Measurements from ENCODE around the gene MAP7D2. TPM values are rescaled to one million over a fixed set of nuclear protein-coding genes. Genes with fewer than 3 reads are reported as not detected.
A peak's percentile ranks its signal among the peaks of the same experiment; 100 is the strongest.

Gene MAP7D2
- total and polyA plus RNA-seq, 2 experiments from 2014 or later: 0.94 to 1.7 TPM

DNA sequence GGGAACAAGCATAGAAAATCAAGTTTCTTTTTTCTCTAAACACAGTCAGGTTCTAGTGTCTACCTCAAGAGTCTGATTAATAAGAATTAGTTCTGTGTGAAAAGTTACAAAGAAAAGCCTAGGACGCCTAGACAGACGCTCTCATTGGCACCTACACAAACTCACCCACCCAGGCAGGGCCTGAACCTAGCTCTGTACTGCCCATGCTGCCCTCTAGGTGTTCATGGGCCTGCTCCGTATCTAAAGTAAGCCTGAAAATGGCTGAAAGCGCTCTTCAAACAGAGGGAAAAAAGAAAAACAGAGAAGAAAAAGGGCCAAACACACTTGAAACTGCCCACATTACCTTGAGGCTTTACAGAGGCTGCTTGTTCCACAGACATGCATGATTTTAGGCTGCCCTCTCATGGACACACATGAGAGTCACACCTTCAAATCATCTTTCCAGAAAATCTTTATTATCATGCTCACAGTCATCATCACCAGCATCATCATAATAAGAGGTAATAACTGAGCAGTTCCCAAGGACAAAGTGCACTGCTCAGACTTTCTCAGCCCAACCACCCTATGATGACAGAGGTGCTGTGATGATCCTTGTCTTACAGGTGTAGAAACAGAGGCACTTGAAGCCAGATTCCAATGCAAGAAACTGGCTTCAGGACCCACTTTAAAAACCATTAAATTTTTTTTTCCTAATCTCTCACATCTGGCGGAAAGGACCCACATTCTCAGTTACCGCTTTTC, 49.6 kb downstream of the MAP7D2 start:
- DNase-seq (ENCODE audit: low spot score): peak; percentile 55
- no peak overlapping the region for H3K4me3 ChIP-seq
- no peaks in the 10 kb centered on the region for H3K4me1 ChIP-seq (ENCODE audit: insufficient read depth)
- H3K4me2 ChIP-seq: no peak overlapping the region
- H3K9me3 ChIP-seq (ENCODE audit: low read depth): no peaks in the 10 kb centered on the region
- H3K79me2 ChIP-seq: no peaks in the 10 kb centered on the region
- no peaks in the 10 kb centered on the region for H3K36me3 ChIP-seq (replicated peaks; ENCODE audit: insufficient read depth, low read depth)
- H3K9me2 ChIP-seq (replicated peaks; ENCODE audit: insufficient read depth): no peaks in the 10 kb centered on the region
- WGBS (ENCODE audit: low lambda C conversion rate, missing lambda C conversion rate): 57% methylated on average over 6 of the region's 6 CpGs
- H3K27me3 ChIP-seq: no peaks in the 10 kb centered on the region
- H4K20me1 ChIP-seq (ENCODE audit: insufficient read depth, poor library complexity, severe bottlenecking): no peaks in the 10 kb centered on the region
- peak overlapping the region; percentile 13 for H2AFZ ChIP-seq
- H3K27ac ChIP-seq: peak overlapping the region; percentile 54
- TF ChIP-seq EZH2phosphoT487 (IDR thresholded peaks at IDR 0.05; ENCODE audit: low read depth, severe bottlenecking, unreplicated experiment) (no peak), CTCF (IDR thresholded peaks at IDR 0.05; ENCODE audit: poor library complexity) (peak; percentile 57), EZH2 (IDR thresholded peaks at IDR 0.05; ENCODE audit: borderline replicate concordance) (no peak)

DNA sequence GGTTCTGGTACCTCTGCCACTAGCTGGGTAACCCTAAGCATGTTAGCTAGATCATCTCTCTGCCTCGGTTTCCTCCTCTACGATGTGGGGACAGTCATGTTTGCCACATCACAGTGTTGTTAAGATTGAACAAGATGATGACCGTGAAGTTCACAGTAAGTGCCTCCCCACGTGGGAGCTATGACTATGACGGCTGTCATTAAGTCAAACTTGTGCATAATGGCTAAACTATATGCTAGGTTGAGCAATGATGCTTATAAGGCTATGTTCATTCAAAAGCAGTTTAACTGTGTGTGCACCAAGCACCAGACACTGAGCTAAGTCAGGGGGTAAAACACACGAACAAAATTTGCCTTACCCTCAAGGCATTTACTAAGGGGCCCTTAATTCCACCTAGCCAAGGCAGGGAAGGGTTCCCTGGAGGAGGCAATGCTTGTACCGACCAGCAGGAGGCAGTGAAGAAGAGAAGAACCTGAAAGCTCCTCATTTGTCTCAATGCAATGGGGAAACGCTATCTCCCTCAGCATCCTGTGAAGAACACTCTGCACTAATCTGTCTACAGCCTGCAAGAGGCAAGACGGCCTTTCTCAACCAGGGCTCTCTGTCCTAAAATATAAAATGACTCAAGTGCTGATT, 52.9 kb downstream of the MAP7D2 start:
- H3K9me3 ChIP-seq (ENCODE audit: low read depth): no peaks in the 10 kb centered on the region
- WGBS (ENCODE audit: low lambda C conversion rate, missing lambda C conversion rate): 74% methylated on average over 9 of the region's 9 CpGs
- H2AFZ ChIP-seq: no peak overlapping the region
- no peak for DNase-seq (ENCODE audit: low spot score)
- no peaks in the 10 kb centered on the region for H3K36me3 ChIP-seq (replicated peaks; ENCODE audit: insufficient read depth, low read depth)
- H3K4me3 ChIP-seq: no peak overlapping the region
- H3K27ac ChIP-seq: no peak overlapping the region
- no peaks in the 10 kb centered on the region for H3K79me2 ChIP-seq
- TF ChIP-seq CTCF (IDR thresholded peaks at IDR 0.05; ENCODE audit: poor library complexity) (no peak), EZH2 (IDR thresholded peaks at IDR 0.05; ENCODE audit: borderline replicate concordance) (no peak), EZH2phosphoT487 (IDR thresholded peaks at IDR 0.05; ENCODE audit: low read depth, severe bottlenecking, unreplicated experiment) (no peak)
- no peaks in the 10 kb centered on the region for H3K9me2 ChIP-seq (replicated peaks; ENCODE audit: insufficient read depth)
- H4K20me1 ChIP-seq (ENCODE audit: insufficient read depth, poor library complexity, severe bottlenecking): no peaks in the 10 kb centered on the region
- H3K27me3 ChIP-seq: no peaks in the 10 kb centered on the region
- H3K4me1 ChIP-seq (ENCODE audit: insufficient read depth): no peaks in the 10 kb centered on the region
- no peak overlapping the region for H3K4me2 ChIP-seq

GRCh38 chrX:20063153-20063552, 53.6 kb downstream of the MAP7D2 start:
- Histone ChIP-seq H3K4me1 (ENCODE audit: insufficient read depth) (no peaks in the 10 kb centered on the region), H3K36me3 (replicated peaks; ENCODE audit: insufficient read depth, low read depth) (no peaks in the 10 kb centered on the region), H3K9me3 (ENCODE audit: low read depth) (no peaks in the 10 kb centered on the region), H3K4me2 (no peak overlapping the region), H3K4me3 (no peak overlapping the region), H3K27me3 (no peaks in the 10 kb centered on the region), H4K20me1 (ENCODE audit: insufficient read depth, poor library complexity, severe bottlenecking) (no peaks in the 10 kb centered on the region), H3K9me2 (replicated peaks; ENCODE audit: insufficient read depth) (no peaks in the 10 kb centered on the region), H3K27ac (no peak overlapping the region), H3K79me2 (no peaks in the 10 kb centered on the region), H2AFZ (no peak overlapping the region)
- DNase-seq (ENCODE audit: low spot score): no peak
- TF ChIP-seq CTCF (IDR thresholded peaks at IDR 0.05; ENCODE audit: poor library complexity) (no peak), EZH2 (IDR thresholded peaks at IDR 0.05; ENCODE audit: borderline replicate concordance) (no peak), EZH2phosphoT487 (IDR thresholded peaks at IDR 0.05; ENCODE audit: low read depth, severe bottlenecking, unreplicated experiment) (no peak)
- 90% methylated on average over 10 of the region's 10 CpGs for WGBS (ENCODE audit: low lambda C conversion rate, missing lambda C conversion rate)

Data from hepatocyte (in vitro differentiated cells).